GM10248 (cell line): Measurements from ENCODE around the gene KIRREL3.

ENCODE experiments used
- CTCF ChIA-PET: fragments of 300-600 bp; sonication (Branson Sonifier 250); formaldehyde crosslinking; extraction: SDS; loops from one replicate; lab custom pipeline; 2021; ENCODE audit warnings: antibody characterized with exemption; lab: Yijun Ruan, JAX
- POLR2A ChIA-PET: fragments of 350-650 bp; sonication (Branson Sonifier 250); formaldehyde crosslinking; extraction: SDS; loops from one replicate; lab custom pipeline; 2020; ENCODE audit warnings: antibody characterized with exemption; lab: Yijun Ruan, JAX
- DNase-seq: peaks from one replicate; pipeline ENCODE4 v3.0.0; 2012; ENCODE audit errors: extremely low spot score
- CTCF ChIP-seq: IDR thresholded peaks from 2 replicates; pipeline ENCODE4 v1.5.1; 2012; ENCODE audit warnings: mild to moderate bottlenecking, low read depth; ENCODE audit errors: extremely low read depth, missing control alignments, control extremely low read depth

The KIRREL3 gene

GRCh38 chr11:126756421-126756820, 244.1 kb downstream of the KIRREL3 start:
- ChIA-PET POLR2A (no interaction called here), CTCF (interaction anchor here (1.0 to 1.9 kb wide), 3 partner anchors 9 to 51 kb away, joined by 3 to 6 read pairs (median 3); no protein-coding TSS in a partner anchor)
- no peak for DNase-seq
- TF ChIP-seq CTCF: no peak

GRCh38 chr11:126755526-126755925, 245.0 kb downstream of the KIRREL3 start:
- no peak for DNase-seq
- ChIA-PET POLR2A (interaction anchor here (0.7 kb wide), 1 partner anchor 82 kb away, joined by 3 read pairs; no protein-coding TSS in a partner anchor), CTCF (interaction anchor here (1.0 to 1.3 kb wide), 3 partner anchors 10 to 50 kb away, joined by 3 to 4 read pairs (median 3); no protein-coding TSS in a partner anchor)
- no peak for TF ChIP-seq CTCF

GRCh38 chr11:126754591-126755426, 245.8 kb downstream of the KIRREL3 start:
- no peak for DNase-seq
- POLR2A ChIA-PET: interaction anchor here (0.7 kb wide), 1 partner anchor 81 kb away, joined by 3 read pairs; no protein-coding TSS in a partner anchor
- TF ChIP-seq CTCF: no peak
- CTCF ChIA-PET: interaction anchor here (1.2 to 1.3 kb wide), 2 partner anchors 9 to 50 kb away, joined by 3 to 4 read pairs; no protein-coding TSS in a partner anchor

GRCh38 chr11:126753990-126754389, 246.6 kb downstream of the KIRREL3 start:
- no peak for DNase-seq
- no peak for TF ChIP-seq CTCF
- ChIA-PET POLR2A (no interaction called here), CTCF (no interaction called here)

- ChIA-PET POLR2A (no interaction called here), CTCF (no interaction called here)
- TF ChIP-seq CTCF: no peak
- no peak for DNase-seq
Measured at GRCh38 chr11:126751242-126751641, 249.3 kb downstream of the KIRREL3 start.

GRCh38 chr11:126748793-126749192, 251.8 kb downstream of the KIRREL3 start:
- POLR2A ChIA-PET: no interaction called here
- no peak for TF ChIP-seq CTCF
- CTCF ChIA-PET: interaction anchor here (1.9 kb wide), 1 partner anchor 268 kb away, joined by 6 read pairs; no protein-coding TSS in a partner anchor
- DNase-seq: no peak
